ENCODE data around the gene CAPZB. TPM values are rescaled to one million over a fixed set of nuclear protein-coding genes. Genes with fewer than 3 reads are reported as not detected.

CAPZB gene
- total and polyA plus RNA-seq, 2 of the 4 experiments (the other 2 are of a cell fraction) = 216 to 304 TPM

DNA sequence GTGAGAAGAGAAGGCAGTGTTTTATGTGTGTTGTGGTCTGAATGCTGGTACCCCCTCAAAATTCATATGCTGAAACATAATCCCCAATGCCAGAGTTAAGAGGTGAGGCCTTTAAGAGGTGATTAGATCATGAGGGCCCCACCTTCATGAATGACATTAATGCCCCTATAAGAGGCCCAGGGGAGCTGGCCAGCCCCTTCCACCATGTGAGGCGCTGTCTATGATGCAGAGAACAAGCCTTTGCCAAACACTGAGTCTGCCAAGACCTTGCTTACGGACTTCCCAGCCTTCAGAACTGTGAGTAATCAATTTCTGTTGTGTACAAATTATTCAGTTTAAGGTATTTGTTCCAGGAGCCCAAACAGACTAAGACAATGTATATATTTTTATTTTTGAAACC, 20.2 kb downstream of the CAPZB start:
- DNase-seq (peak; percentile 61), ATAC-seq (ENCODE audit: low read depth) (no peak; the same call in 1 of the 2 replicates)
- Histone ChIP-seq H3K4me3 (ENCODE audit: insufficient read depth, low read depth, low read length) (no peak overlapping the region), H3K23ac (ENCODE audit: low read depth, low read length) (no peak overlapping the region), H3K9me1 (ENCODE audit: insufficient read depth, low read length) (peaks cover 55% of the 10 kb centered on the region), H3K27me3 (ENCODE audit: control insufficient read depth, insufficient read depth, low read length) (no peaks in the 10 kb centered on the region), H3K36me3 (ENCODE audit: control insufficient read depth, insufficient read depth, low read length) (peaks cover 7% of the 10 kb centered on the region), H3K4ac (ENCODE audit: low read depth, low read length) (no peak overlapping the region), H2AK5ac (ENCODE audit: low read depth, low read length) (no peak overlapping the region), H2AK9ac (replicated peaks; ENCODE audit: low read depth, low read length, poor library complexity) (no peak overlapping the region), H4K20me1 (ENCODE audit: insufficient read depth, low read length) (peaks cover 95% of the 10 kb centered on the region), H3K27ac (ENCODE audit: insufficient read depth, low read length) (no peak overlapping the region), H2BK5ac (ENCODE audit: low read depth, low read length, poor library complexity, severe bottlenecking) (no peak overlapping the region), H2BK20ac (ENCODE audit: low read depth, low read length) (no peak overlapping the region), H3K79me1 (ENCODE audit: low read depth in 1 of 2, low read length in 2 of 2) (peaks cover 22 to 90% of the 10 kb centered on the region in 2 experiments), H3K4me2 (ENCODE audit: low read depth, low read length) (no peak overlapping the region), H3K18ac (ENCODE audit: low read depth, low read length) (no peak overlapping the region), H2BK120ac (ENCODE audit: low read depth, low read length) (no peak overlapping the region), H4K91ac (ENCODE audit: insufficient read depth, low read depth, low read length) (no peak overlapping the region), H2AFZ (replicated peaks; ENCODE audit: low read length, poor library complexity) (no peak overlapping the region), H4K5ac (ENCODE audit: low read depth, low read length) (no peak overlapping the region), H3K9me3 (ENCODE audit: control insufficient read depth, insufficient read depth, low read length) (no peaks in the 10 kb centered on the region), H3K4me1 (ENCODE audit: control insufficient read depth, insufficient read depth, low read length) (peaks cover 36% of the 10 kb centered on the region), H3K9ac (ENCODE audit: low read depth, low read length) (no peak overlapping the region), H3K56ac (ENCODE audit: extremely low read depth, insufficient read depth, low read length) (no peak overlapping the region), H2BK15ac (ENCODE audit: low read depth, low read length) (no peak overlapping the region), H4K8ac (ENCODE audit: low read depth in 2 of 2, low read length in 2 of 2) (no peak overlapping the region), H3K14ac (replicated peaks; ENCODE audit: low read depth, low read length) (no peak overlapping the region)
- intact Hi-C loops (cut with micrococcal nuclease) (loop anchor here (5.0 kb wide), 1 partner anchor 118 kb away; no protein-coding TSS in a partner anchor), in situ Hi-C loops (cut with MboI; ENCODE audit: low sequenced_read_pairs) (no loop called here), dilution Hi-C loops (cut with HindIII; ENCODE audit: low sequenced_read_pairs, unreplicated experiment) (no loop called here)
- BruUV-seq (replicated peaks) = no TSS peak
- CTCF ChIA-PET = no interaction called here
- no CpG with 5 or more reads among the region's 2 CpGs for WGBS, 2 experiments (ENCODE audit: extremely low coverage in 2 of 2, insufficient read length in 1 of 2)
- POLR2A ChIA-PET (ENCODE audit: unreplicated experiment) = no interaction called here
- TF ChIP-seq RAD21 (IDR thresholded peaks at IDR 0.05; ENCODE audit: low read length) = no peak
